ENCODE results near the gene CDH4.
"Not testable (repeated sequence)": the region's sequence is repeated elsewhere in the genome, so short reads cannot be mapped to it uniquely, and the experiment has no call there.

CDH4 gene

DNA sequence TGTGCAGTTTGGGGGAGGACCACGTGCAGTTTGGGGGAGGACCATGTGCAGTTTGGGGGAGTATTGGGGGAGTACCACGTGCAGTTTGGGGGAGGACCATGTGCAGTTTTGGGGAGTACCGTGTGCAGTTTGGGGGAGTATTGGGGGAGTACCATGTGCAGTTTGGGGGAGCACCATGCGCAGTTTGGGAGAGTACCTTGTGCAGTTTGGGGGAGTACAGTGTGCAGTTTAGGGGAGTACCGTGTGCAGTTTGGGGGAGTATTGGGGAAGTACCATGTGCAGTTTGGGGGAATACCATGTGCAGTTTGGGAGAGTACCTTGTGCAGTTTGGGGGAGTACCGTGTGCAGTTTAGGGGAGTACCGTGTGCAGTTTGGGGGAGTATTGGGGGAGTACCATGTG, 21.0 kb downstream of the CDH4 start:
- not testable (repeated sequence) for H2BK5ac ChIP-seq (ENCODE audit: low read depth, low read length, poor library complexity); H4K8ac ChIP-seq (ENCODE audit: low read depth, low read length); H3K27me3 ChIP-seq (ENCODE audit: insufficient read depth, low read length); DNase-seq; H3K14ac ChIP-seq (ENCODE audit: low read length); H3K4me1 ChIP-seq (ENCODE audit: control insufficient read depth in 1 of 2, insufficient read depth in 2 of 2, low read length in 2 of 2); H2AFZ ChIP-seq (ENCODE audit: insufficient read depth, low read length, poor library complexity); H3K4me3 ChIP-seq (ENCODE audit: low read depth, low read length); H3K18ac ChIP-seq (ENCODE audit: low read length); H3K9ac ChIP-seq (ENCODE audit: low read length); H3K79me2 ChIP-seq (ENCODE audit: control insufficient read depth, insufficient read depth, low read length, poor library complexity); H3K36me3 ChIP-seq (ENCODE audit: control insufficient read depth in 1 of 2, insufficient read depth in 2 of 2, low read length in 2 of 2); H3K4me2 ChIP-seq (ENCODE audit: low read length); H3K4ac ChIP-seq (ENCODE audit: low read depth, low read length); H3K79me1 ChIP-seq (ENCODE audit: low read length); H3K23ac ChIP-seq (ENCODE audit: low read length); H3K27ac ChIP-seq (ENCODE audit: low read depth, low read length); H2AK5ac ChIP-seq (ENCODE audit: low read length); H2BK12ac ChIP-seq (ENCODE audit: low read length); H2BK120ac ChIP-seq (ENCODE audit: insufficient read depth, low read length, poor library complexity); H4K91ac ChIP-seq (ENCODE audit: low read depth, low read length); H4K12ac ChIP-seq (ENCODE audit: low read depth, low read length)
- peaks cover 13% of the 10 kb centered on the region for H3K9me3 ChIP-seq (ENCODE audit: insufficient read depth, low read depth, low read length)
- WGBS (ENCODE audit: extremely low coverage, insufficient coverage, insufficient read length): no CpG with 5 or more reads among the region's 7 CpGs

DNA sequence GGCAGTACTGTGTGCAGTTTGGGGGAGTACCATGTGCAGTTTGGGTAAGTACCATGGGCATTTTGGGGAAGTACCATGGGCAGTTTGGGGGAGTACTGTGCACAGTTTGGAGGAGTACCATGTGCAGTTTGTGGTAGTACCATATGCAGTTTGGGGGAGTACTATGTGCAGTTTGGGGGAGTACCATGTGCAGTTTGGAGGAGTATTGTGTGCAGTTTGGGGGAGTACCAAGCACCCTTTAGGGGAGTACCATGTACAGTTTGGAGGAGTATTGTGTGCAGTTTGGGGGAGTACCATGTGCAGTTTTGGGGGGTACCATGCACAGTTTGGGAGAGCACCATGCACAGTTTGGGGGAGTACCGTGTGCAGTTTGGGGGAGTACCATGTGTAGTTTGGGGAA, 21.6 kb downstream of the CDH4 start:
- not testable (repeated sequence) for H3K4me2 ChIP-seq (ENCODE audit: low read length); H2BK5ac ChIP-seq (ENCODE audit: low read depth, low read length, poor library complexity); H4K8ac ChIP-seq (ENCODE audit: low read depth, low read length); H3K9ac ChIP-seq (ENCODE audit: low read length); H3K4me3 ChIP-seq (ENCODE audit: low read depth, low read length); H3K79me1 ChIP-seq (ENCODE audit: low read length); DNase-seq; H4K91ac ChIP-seq (ENCODE audit: low read depth, low read length); H3K27ac ChIP-seq (ENCODE audit: low read depth, low read length); H3K4me1 ChIP-seq (ENCODE audit: control insufficient read depth in 1 of 2, insufficient read depth in 2 of 2, low read length in 2 of 2); H3K23ac ChIP-seq (ENCODE audit: low read length); H3K79me2 ChIP-seq (ENCODE audit: control insufficient read depth, insufficient read depth, low read length, poor library complexity); H3K14ac ChIP-seq (ENCODE audit: low read length); H2BK120ac ChIP-seq (ENCODE audit: insufficient read depth, low read length, poor library complexity); H2AFZ ChIP-seq (ENCODE audit: insufficient read depth, low read length, poor library complexity); H2BK12ac ChIP-seq (ENCODE audit: low read length); H4K12ac ChIP-seq (ENCODE audit: low read depth, low read length); H3K4ac ChIP-seq (ENCODE audit: low read depth, low read length); H3K27me3 ChIP-seq (ENCODE audit: insufficient read depth, low read length); H3K18ac ChIP-seq (ENCODE audit: low read length); H2AK5ac ChIP-seq (ENCODE audit: low read length); H3K36me3 ChIP-seq (ENCODE audit: control insufficient read depth in 1 of 2, insufficient read depth in 2 of 2, low read length in 2 of 2)
- no CpG with 5 or more reads among the region's 1 CpG for WGBS (ENCODE audit: extremely low coverage, insufficient coverage, insufficient read length)
- peaks cover 13% of the 10 kb centered on the region for H3K9me3 ChIP-seq (ENCODE audit: insufficient read depth, low read depth, low read length)

DNA sequence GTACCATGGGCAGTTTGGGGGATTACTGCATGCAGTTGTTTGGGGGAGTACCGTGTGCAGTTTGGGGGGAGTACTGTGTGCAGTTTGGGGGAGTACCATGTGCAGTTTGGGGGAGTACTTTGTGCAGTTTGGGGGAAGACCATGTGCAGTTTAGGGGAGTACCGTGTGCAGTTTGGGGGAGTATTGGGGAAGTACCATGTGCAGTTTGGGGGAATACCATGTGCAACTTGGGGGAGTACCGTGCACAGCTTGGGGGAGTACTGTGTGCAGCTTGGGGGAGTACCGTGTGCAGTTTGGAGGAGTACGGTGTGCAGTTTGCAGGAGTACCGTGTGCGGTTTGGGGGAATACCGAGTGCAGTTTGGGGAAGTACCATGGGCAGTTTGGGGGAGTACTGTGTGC, 22.3 kb downstream of the CDH4 start:
- no peak for DNase-seq
- Histone ChIP-seq H3K9ac (ENCODE audit: low read length) (no peak overlapping the region), H2BK12ac (ENCODE audit: low read length) (no peak overlapping the region), H4K91ac (ENCODE audit: low read depth, low read length) (no peak overlapping the region), H4K8ac (ENCODE audit: low read depth, low read length) (no peak overlapping the region), H4K12ac (ENCODE audit: low read depth, low read length) (no peak overlapping the region), H3K18ac (ENCODE audit: low read length) (no peak overlapping the region), H2BK5ac (ENCODE audit: low read depth, low read length, poor library complexity) (no peak overlapping the region), H3K23ac (ENCODE audit: low read length) (no peak overlapping the region), H2BK120ac (ENCODE audit: insufficient read depth, low read length, poor library complexity) (no peak overlapping the region), H3K36me3 (ENCODE audit: control insufficient read depth in 1 of 2, insufficient read depth in 2 of 2, low read length in 2 of 2) (no peaks in the 10 kb centered on the region), H3K14ac (ENCODE audit: low read length) (no peak overlapping the region), H3K27me3 (ENCODE audit: insufficient read depth, low read length) (no peaks in the 10 kb centered on the region), H3K79me2 (ENCODE audit: control insufficient read depth, insufficient read depth, low read length, poor library complexity) (no peaks in the 10 kb centered on the region), H3K9me3 (ENCODE audit: insufficient read depth, low read depth, low read length) (peaks cover 10% of the 10 kb centered on the region), H3K4me3 (ENCODE audit: low read depth, low read length) (no peak overlapping the region), H3K4me1 (ENCODE audit: control insufficient read depth in 1 of 2, insufficient read depth in 2 of 2, low read length in 2 of 2) (no peaks in the 10 kb centered on the region), H3K4me2 (ENCODE audit: low read length) (no peak overlapping the region), H2AFZ (ENCODE audit: insufficient read depth, low read length, poor library complexity) (no peak overlapping the region), H3K27ac (ENCODE audit: low read depth, low read length) (no peak overlapping the region), H2AK5ac (ENCODE audit: low read length) (no peak overlapping the region), H3K79me1 (ENCODE audit: low read length) (no peaks in the 10 kb centered on the region), H3K4ac (ENCODE audit: low read depth, low read length) (no peak overlapping the region)
- WGBS (ENCODE audit: extremely low coverage, insufficient coverage, insufficient read length): no CpG with 5 or more reads among the region's 8 CpGs

DNA sequence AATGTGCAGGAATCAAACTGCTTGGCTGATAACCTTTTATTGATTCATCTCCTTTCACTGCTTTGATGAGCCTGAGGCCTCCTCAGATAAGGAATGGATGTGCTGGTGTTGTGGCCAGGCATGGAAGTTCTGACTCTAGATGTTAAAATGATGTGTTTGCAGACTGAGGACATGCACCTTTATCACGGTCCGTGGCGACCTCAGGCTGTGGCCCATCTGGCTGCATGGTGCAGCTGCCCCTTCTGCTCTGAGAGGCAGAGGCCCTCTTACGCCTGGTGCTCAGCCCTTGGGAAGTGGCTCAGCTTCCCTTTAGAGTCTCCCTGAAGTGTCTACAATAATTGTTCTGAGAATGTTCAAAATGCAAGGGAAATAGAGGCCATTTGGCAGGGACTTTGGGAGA, 26.2 kb downstream of the CDH4 start:
- no peak overlapping the region for H4K12ac ChIP-seq (ENCODE audit: low read depth, low read length)
- no peak overlapping the region for H3K4me2 ChIP-seq (ENCODE audit: low read length)
- no peak overlapping the region for H2BK120ac ChIP-seq (ENCODE audit: insufficient read depth, low read length, poor library complexity)
- H4K8ac ChIP-seq (ENCODE audit: low read depth, low read length): no peak overlapping the region
- no CpG with 5 or more reads among the region's 4 CpGs for WGBS (ENCODE audit: extremely low coverage, insufficient coverage, insufficient read length)
- H3K9ac ChIP-seq (ENCODE audit: low read length): no peak overlapping the region
- H3K9me3 ChIP-seq (ENCODE audit: insufficient read depth, low read depth, low read length): peaks cover 17% of the 10 kb centered on the region
- H3K27me3 ChIP-seq (ENCODE audit: insufficient read depth, low read length): no peaks in the 10 kb centered on the region
- no peak overlapping the region for H4K91ac ChIP-seq (ENCODE audit: low read depth, low read length)
- H3K18ac ChIP-seq (ENCODE audit: low read length): no peak overlapping the region
- no peaks in the 10 kb centered on the region for H3K79me1 ChIP-seq (ENCODE audit: low read length)
- H3K79me2 ChIP-seq (ENCODE audit: control insufficient read depth, insufficient read depth, low read length, poor library complexity): no peaks in the 10 kb centered on the region
- no peak overlapping the region for H2AFZ ChIP-seq (ENCODE audit: insufficient read depth, low read length, poor library complexity)
- H3K23ac ChIP-seq (ENCODE audit: low read length): no peak overlapping the region
- no peak overlapping the region for H3K27ac ChIP-seq (ENCODE audit: low read depth, low read length)
- H2BK5ac ChIP-seq (ENCODE audit: low read depth, low read length, poor library complexity): no peak overlapping the region
- no peak overlapping the region for H3K4me3 ChIP-seq (ENCODE audit: low read depth, low read length)
- DNase-seq: no peak
- H3K36me3 ChIP-seq (ENCODE audit: control insufficient read depth in 1 of 2, insufficient read depth in 2 of 2, low read length in 2 of 2): no peaks in the 10 kb centered on the region
- no peak overlapping the region for H3K14ac ChIP-seq (ENCODE audit: low read length)
- no peak overlapping the region for H2AK5ac ChIP-seq (ENCODE audit: low read length)
- H3K4ac ChIP-seq (ENCODE audit: low read depth, low read length): no peak overlapping the region
- H2BK12ac ChIP-seq (ENCODE audit: low read length): no peak overlapping the region
- no peaks in the 10 kb centered on the region for H3K4me1 ChIP-seq (ENCODE audit: control insufficient read depth in 1 of 2, insufficient read depth in 2 of 2, low read length in 2 of 2)
